Measurements from ENCODE around the gene ZNF775. TPM values are rescaled to one million over a fixed set of nuclear protein-coding genes. Genes with fewer than 3 reads are reported as not detected.

The ZNF775 gene
- total and polyA plus RNA-seq, 2 of the 13 experiments (the other 11 are each of a cell fraction or from before 2014, with no cell fraction given) = 3.1 to 3.2 TPM

- intact Hi-C loops (cut with micrococcal nuclease; ENCODE audit: unreplicated experiment) = loop anchor here (1.0 kb wide), 2 partner anchors 10 to 26 kb away; partner anchors contain the start of gene RARRES2
- POLR2A ChIA-PET = interaction anchor here (1.0 to 6.8 kb wide), 11 partner anchors 11 to 643 kb away, joined by 3 to 141 read pairs (median 40); partner anchors contain the start of genes ACTR3C, LRRC61, RARRES2 and ZNF775
- no peaks in the 10 kb centered on the region for H3K27me3 ChIP-seq (ENCODE audit: control insufficient read depth in 1 of 2, insufficient read depth in 2 of 2, low read length in 2 of 2)
- H3K4me2 ChIP-seq (ENCODE audit: low read depth, low read length) = peak overlapping the region; percentile 99
- no peaks in the 10 kb centered on the region for H3K9me3 ChIP-seq (ENCODE audit: low read length)
- ATAC-seq (peak; percentile 43), FAIRE-seq (no peak), DNase-seq (ENCODE audit: low spot score) (no peak)
- peaks cover 26% of the 10 kb centered on the region for H3K79me2 ChIP-seq (ENCODE audit: insufficient read depth, low read length)
- no peak overlapping the region for H2AFZ ChIP-seq (ENCODE audit: low read length)
- TSS peak; percentile 85 for BruUV-seq (replicated peaks)
- WGBS (ENCODE audit: low lambda C conversion rate) = 64% methylated on average over 7 of the region's 8 CpGs
- H3K27ac ChIP-seq (ENCODE audit: extremely low read length, insufficient read depth, low read length) = peak overlapping the region; percentile 100
- peak overlapping the region; percentile 65 to 84 (median 82); a peak in 5 of 6 replicates for H3K4me3 ChIP-seq (replicated peaks in 1 of 3; ENCODE audit: insufficient read depth in 1 of 3, low read depth in 2 of 3, low read length in 3 of 3)
- in situ Hi-C loops (cut with HindIII; ENCODE audit: extremely low pct_ligation_motif_present, low pct_unique_long_range_greater_than_20kb) = no loop called here
- peaks cover 2 to 13% of the 10 kb centered on the region in 2 experiments; a peak in 3 of 5 replicates for H3K36me3 ChIP-seq (replicated peaks in 1 of 2; ENCODE audit: control insufficient read depth in 1 of 2, insufficient read depth in 2 of 2, low read length in 2 of 2)
- peaks cover 29% of the 10 kb centered on the region for H3K4me1 ChIP-seq (ENCODE audit: insufficient read depth, low read length)
- 0 out of 2 replicates have a peak, but pooled peaks have one; percentile 4 for TF ChIP-seq ZMAT3 (CRISPR knock-in tag; conservative IDR thresholded peaks at IDR 0.05)
- TF ChIP-seq ZNF574 (CRISPR knock-in tag; IDR thresholded peaks at IDR 0.05) = no peak
- TF ChIP-seq RBAK (CRISPR knock-in tag; IDR thresholded peaks at IDR 0.05) = no peak
- no peak for TF ChIP-seq ETV6 (CRISPR knock-in tag; conservative IDR thresholded peaks at IDR 0.05)
- no peak for TF ChIP-seq KAT7 (CRISPR knock-in tag; IDR thresholded peaks at IDR 0.05; ENCODE audit: borderline replicate concordance)
- TF ChIP-seq AHR (CRISPR knock-in tag; IDR thresholded peaks at IDR 0.05) = no peak
- peak; percentile 95 for TF ChIP-seq FOSL2 (CRISPR knock-in tag; IDR thresholded peaks at IDR 0.05)
- no peak for TF ChIP-seq ZNF142 (CRISPR knock-in tag; IDR thresholded peaks at IDR 0.05)
- 0 out of 2 replicates have a peak, but pooled peaks have one; percentile 38 for TF ChIP-seq SNAPC2 (CRISPR knock-in tag; IDR thresholded peaks at IDR 0.05)
- no peak for TF ChIP-seq USF2 (IDR thresholded peaks at IDR 0.05; ENCODE audit: low read depth, low read length)
- TF ChIP-seq USF2 (CRISPR knock-in tag; IDR thresholded peaks at IDR 0.05; ENCODE audit: borderline replicate concordance) = 0 out of 2 replicates have a peak, but pooled peaks have one; percentile 14
- no peak for TF ChIP-seq NFKB2 (CRISPR knock-in tag; IDR thresholded peaks at IDR 0.05; ENCODE audit: borderline replicate concordance)
- CTCF ChIA-PET (ENCODE audit: low intra/inter-chr PET ratio, low total read pairs) = no interaction called here
- H4K20me1 ChIP-seq (ENCODE audit: insufficient read depth, low read length) = peaks cover 8% of the 10 kb centered on the region; the same call in 1 of the 2 replicates
- peak overlapping the region; percentile 95 for H3K9ac ChIP-seq (ENCODE audit: insufficient read depth, low read depth, low read length)
Measured at GRCh38 chr7:150367677-150368095, 11.4 kb upstream of the ZNF775 start.
